GM18861 (cell line): ENCODE results near the gene THRB.

ENCODE experiments used
- ATAC-seq: cut with Tn5 transposase; IDR thresholded peaks from one replicate; pipeline ENCODE4 v1.9.1; 2021; ENCODE audit not compliant: unreplicated experiment

The THRB gene

GRCh38 chr3:24492971-24493551 is 1.6 kb downstream of the THRB start:
- ATAC-seq = no peak

- no peak for ATAC-seq
These were observed 4.5 kb downstream of the THRB start for GRCh38 chr3:24490151-24490550.

DNA sequence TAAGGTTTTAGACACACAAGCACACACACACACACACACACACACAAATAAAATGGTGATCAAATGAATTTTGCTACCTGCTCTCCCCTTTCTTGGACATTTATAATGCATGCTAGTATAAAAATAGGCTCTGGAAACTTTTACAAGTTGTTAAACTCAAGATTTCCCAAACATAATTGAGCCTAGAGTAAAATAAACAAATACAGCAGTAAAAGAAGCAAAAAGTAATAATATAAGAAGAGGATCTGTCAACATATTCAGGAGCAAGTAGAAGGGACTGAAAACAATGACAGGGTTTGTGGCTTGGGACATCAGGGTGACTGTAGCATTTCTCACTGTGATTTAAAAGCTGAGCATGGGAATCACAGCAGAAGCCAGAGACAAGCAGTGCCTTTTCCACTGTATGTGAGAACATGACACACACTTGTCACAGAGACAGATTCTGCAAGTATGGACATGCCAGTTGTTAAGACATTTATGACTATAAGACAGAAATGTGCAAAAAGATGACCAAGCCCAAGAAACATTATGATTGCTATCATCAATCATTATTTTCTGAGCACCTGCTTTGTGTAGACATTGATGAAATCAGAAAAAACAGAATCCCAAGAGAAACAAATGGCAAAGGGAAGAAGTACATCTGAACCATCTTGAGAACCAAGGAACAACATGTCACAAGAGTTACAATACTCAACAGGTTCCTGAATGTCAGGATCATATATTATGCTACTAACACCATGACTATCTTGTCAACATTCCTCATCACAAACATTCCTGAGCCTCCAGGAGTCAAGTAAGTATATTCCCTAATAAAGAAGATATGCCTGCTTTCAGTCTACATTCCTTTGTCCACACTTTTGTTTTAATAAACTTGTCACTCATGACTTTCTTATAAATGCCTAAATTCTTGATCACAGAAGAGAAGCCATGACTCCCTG is 7.1 kb downstream of the THRB start:
- no peak for ATAC-seq

DNA sequence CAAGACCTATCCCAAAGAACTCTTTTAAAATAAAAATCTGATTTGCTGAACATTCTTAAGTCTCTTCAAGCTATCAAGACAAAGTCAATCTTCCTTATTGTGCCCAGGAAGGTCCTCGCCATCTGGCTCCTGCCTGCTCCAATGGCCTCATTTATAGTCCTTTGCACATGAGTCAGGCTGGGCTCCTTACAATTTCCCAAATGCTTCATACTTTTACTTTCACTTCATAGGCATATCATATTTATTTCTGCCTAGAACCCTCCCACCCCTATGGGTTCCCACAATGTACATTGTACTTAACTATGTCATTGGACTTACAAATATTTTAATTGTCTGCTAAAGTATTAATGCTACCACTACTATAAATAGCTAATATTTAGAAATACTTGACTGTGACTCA is 9.1 kb downstream of the THRB start:
- ATAC-seq = no peak

GRCh38 chr3:24483873-24484272 is 10.8 kb downstream of the THRB start:
- no peak for ATAC-seq

DNA sequence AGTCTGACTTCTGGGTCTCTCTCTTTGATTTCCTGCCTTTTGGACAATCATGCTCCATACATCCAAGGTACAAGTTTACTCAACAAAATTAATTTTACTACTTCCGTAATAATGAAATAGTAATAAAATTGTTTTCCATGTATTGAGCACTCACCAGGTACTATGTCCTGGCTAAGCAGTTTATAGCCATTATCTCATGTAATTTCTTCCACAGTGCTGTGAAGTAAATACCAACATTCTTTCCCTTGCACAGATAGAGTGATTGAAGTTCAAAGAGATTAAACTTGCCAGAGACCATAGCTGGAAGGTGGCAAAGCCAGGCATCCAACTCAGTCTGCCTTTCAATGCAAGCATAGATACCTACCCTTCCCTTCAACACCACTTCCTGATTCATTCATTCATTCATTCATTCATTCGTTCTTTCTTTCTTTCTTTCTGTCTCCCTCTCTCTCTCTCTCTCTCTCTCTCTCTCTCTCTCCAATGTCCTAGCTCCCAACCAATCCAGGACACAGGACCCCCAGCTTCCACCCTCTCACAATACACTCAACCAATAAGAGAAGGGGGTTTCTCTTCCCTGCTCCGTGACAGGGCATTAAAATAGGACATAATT is 12.4 kb downstream of the THRB start:
- no peak for ATAC-seq

DNA sequence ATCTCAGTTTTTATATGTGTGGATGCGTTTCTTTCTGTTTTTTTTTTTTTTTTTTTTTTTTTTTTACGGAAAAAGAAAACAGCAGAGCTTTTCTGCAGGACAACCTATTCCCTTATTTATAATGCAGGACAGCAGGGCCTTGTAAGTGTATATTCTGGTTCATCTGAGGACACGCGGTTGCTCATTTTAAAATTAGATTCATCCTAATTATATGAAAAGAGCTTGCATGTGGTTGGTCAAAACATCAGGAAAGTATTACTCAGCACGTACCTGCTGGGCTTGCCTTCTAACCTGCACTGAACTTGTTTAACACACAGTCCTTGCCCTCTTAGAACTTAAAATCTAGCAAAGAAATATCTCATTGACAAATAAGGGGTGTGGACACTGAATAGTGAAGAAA is 13.5 kb downstream of the THRB start:
- no peak for ATAC-seq

- ATAC-seq = no peak
These were observed 14.2 kb downstream of the THRB start for GRCh38 chr3:24480497-24480896.

DNA sequence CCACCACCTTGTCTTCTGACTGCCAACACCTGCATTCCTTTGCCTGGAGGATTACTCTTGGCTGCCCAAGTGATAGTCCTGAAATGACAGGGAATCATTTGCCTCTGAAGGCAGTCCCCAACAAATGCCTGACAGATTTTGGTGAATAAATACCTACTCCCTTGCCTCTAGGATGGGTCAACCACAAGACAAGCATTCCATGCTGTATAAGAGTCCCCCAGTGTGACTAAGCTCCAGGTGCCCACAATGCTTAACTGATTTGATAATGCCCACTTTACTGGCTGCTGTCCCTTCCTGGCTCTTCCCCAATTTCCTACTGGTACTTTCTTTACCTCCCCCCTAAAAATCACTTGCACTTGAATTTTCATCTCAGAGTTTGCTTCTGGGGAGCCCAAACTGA is 14.8 kb downstream of the THRB start:
- ATAC-seq = no peak

DNA sequence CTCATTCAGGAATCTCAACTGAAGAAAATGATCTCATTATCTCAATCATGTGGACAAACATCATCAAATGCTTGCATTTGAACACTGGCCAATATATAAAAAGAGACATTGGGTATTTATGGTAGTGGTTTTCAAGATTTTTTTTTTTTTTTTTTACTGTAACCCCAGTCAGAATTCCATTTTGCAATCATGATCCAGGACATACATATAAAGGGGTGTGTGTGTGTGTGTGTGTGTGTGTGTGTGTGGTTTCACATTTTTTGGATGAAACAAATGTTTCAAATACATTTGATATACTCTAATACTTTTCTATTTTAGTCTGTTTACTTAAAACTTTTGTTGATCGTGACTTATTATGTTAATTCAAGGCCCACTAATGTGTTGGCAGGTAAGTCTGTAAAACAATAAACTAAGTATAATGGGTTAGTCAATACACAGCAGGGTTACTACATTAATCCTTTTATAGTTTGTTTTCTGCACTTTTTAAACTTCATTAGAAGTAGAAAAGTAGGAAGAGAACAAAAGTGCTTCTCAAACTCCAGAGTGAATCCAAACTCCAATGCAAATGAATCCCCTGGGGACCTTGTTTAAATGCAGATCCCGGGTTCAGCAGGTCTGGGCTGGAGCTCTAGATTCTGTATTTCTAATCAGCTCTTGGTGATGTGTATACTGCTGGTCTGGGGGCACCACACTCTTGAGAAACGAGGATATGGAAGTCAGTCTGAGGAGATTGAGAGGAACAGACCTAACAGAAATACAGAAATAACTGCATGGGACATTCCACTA is 17.6 kb downstream of the THRB start:
- ATAC-seq = no peak

GRCh38 chr3:24475925-24476324 is 18.7 kb downstream of the THRB start:
- no peak for ATAC-seq

DNA sequence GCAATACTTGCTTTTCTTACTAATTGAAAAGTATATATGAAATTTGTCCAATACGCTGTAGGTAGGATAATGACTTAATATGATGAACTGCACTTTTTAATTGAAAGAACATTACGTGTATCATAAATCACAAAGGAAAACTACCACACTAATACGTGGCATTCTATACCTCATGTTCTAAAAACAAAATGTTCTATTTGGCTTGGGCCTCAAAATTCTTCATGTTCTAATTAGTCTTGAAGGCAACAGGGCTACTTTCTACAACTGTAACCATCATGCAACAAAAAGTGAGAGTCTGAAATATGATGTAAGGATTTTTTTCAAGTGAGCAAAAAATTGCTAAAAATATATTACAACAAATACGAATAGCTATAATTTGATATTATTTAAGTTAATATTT is 19.8 kb downstream of the THRB start:
- no peak for ATAC-seq

- no peak for ATAC-seq
These were observed 22.3 kb downstream of the THRB start for GRCh38 chr3:24472358-24472757.

GRCh38 chr3:24471486-24471885 is 23.2 kb downstream of the THRB start:
- no peak for ATAC-seq

DNA sequence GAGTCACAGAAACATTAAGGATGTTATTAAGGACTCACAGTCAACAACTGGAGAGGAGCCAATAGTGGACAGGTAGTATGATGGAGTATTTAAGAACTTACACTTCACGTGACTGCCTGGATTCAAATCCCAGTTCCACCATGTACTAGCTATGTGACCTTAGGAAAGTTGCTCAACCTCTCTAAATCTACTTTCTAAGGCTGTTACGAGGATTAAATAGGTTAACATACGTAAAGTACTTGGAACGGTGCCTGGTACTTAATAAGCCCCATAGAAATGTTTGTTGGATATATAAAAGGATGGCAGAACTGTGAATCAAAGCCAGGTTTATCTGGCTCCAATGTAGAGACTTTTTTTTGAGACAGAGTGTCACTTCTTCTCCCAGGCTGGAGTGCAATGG is 24.4 kb downstream of the THRB start:
- no peak for ATAC-seq

GRCh38 chr3:24464389-24464788 is 30.3 kb downstream of the THRB start:
- ATAC-seq = no peak

GRCh38 chr3:24462737-24463136 is 31.9 kb downstream of the THRB start:
- ATAC-seq = no peak

DNA sequence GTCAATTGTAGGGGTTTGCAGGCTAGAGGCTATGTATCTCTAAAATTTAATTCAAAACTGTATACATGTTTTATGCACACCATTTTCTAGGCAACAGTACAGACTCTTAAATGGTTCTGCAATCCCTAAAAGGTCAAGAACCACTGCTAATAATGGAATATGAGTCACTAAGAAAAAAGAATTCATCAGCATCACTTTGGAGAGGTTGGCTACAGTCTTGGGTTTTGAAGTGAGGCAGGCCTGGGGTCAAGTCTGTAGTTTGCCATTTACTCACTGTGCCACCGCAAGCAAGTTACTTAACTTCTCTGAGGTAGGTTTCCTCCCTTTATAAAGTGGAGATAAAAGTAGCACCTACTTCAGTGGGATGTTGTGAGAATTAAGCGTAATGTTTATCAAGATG is 33.7 kb downstream of the THRB start:
- no peak for ATAC-seq

GRCh38 chr3:24457719-24458118 is 36.9 kb downstream of the THRB start:
- no peak for ATAC-seq

DNA sequence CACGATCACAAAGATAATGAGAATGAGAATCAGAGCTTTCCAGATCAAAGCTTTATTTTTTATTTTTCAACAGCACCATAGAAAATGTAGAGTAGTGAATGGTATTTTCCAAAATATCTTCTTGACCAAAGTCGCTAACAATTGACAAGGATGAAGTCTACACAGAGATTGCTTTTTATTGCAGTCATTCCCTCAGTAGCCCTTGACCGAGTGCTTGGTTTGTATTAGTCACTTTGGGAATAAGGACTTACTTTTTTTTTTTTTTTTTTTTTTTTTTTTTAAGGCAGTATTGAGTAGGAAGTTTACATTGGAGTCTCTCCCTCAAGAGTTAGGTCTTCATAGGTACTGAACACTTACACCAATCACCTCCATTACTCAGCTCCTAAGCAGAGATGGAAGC is 39.8 kb downstream of the THRB start:
- no peak for ATAC-seq

GRCh38 chr3:24454393-24454792 is 40.3 kb downstream of the THRB start:
- ATAC-seq = no peak
